IMR-90 (cell line): ENCODE data around the gene FBXO4. TPM values are rescaled to one million over a fixed set of nuclear protein-coding genes. Genes with fewer than 3 reads are reported as not detected.

ENCODE experiments used
- ATAC-seq: fragments of 200-7000 bp; cut with Tn5 transposase; 2 replicates; pipeline ENCODE4 v1.9.1; 2020; ENCODE audit warnings: low read depth, mild to moderate bottlenecking, moderate library complexity
- BruUV-seq: library from RNA; stranded (reverse); fragments of 400-500 nt; replicated peaks from 2 replicates; lab custom pipeline; 2021; lab: Mats Ljungman, UMichigan
- CTCF ChIA-PET: fragments of 300-600 bp; formaldehyde crosslinking; extraction: SDS; loops from one replicate; lab custom pipeline; 2021; ENCODE audit warnings: antibody characterized with exemption; lab: Yijun Ruan, JAX
- POLR2A ChIA-PET: fragments of 300-600 bp; sonication (Branson Sonifier 250); formaldehyde crosslinking; loops from one replicate; lab custom pipeline; 2022; ENCODE audit warnings: antibody characterized with exemption; ENCODE audit not compliant: unreplicated experiment; lab: Charles Lee
- DNase-seq: peaks from one replicate; pipeline ENCODE4 v3.0.0; 2013
- H2AFZ ChIP-seq: replicated peaks from 2 replicates; pipeline ENCODE3; 2013; ENCODE audit warnings: low read length, mild to moderate bottlenecking; ENCODE audit not compliant: poor library complexity
- H2AK5ac ChIP-seq: 2 replicates; pipeline ENCODE4 v1.6.1; 2013; ENCODE audit warnings: low read depth, low read length, inconsistent platforms
- H2AK9ac ChIP-seq: replicated peaks from 2 replicates; pipeline ENCODE3; 2013; ENCODE audit warnings: mild to moderate bottlenecking, low read depth, low read length, moderate library complexity; ENCODE audit not compliant: poor library complexity
- H2BK120ac ChIP-seq: 2 replicates; pipeline ENCODE4 v1.6.1; 2013; ENCODE audit warnings: low read depth, low read length, inconsistent platforms
- H2BK15ac ChIP-seq: 3 replicates; pipeline ENCODE4 v1.6.1; 2013; ENCODE audit warnings: low read depth, low read length, inconsistent platforms
- H2BK20ac ChIP-seq: 2 replicates; pipeline ENCODE4 v1.6.1; 2013; ENCODE audit warnings: low read depth, mild to moderate bottlenecking, inconsistent platforms, low read length, moderate library complexity
- H2BK5ac ChIP-seq: 2 replicates; pipeline ENCODE4 v1.6.1; 2013; ENCODE audit warnings: mild to moderate bottlenecking, low read depth, low read length, inconsistent platforms; ENCODE audit not compliant: poor library complexity, severe bottlenecking
- H3K14ac ChIP-seq: replicated peaks from 2 replicates; pipeline ENCODE4 v1.6.1; 2013; ENCODE audit warnings: low read depth, low read length, inconsistent platforms
- H3K18ac ChIP-seq: 2 replicates; pipeline ENCODE4 v1.6.1; 2013; ENCODE audit warnings: low read depth, low read length, control low read depth
- H3K23ac ChIP-seq: 2 replicates; pipeline ENCODE4 v1.6.1; 2013; ENCODE audit warnings: low read depth, low read length, inconsistent platforms
- H3K27ac ChIP-seq: 2 replicates; pipeline ENCODE4 v1.5.1; 2013; ENCODE audit warnings: mild to moderate bottlenecking, control low read depth, low read length; ENCODE audit not compliant: insufficient read depth
- H3K27me3 ChIP-seq: 2 replicates; pipeline ENCODE4 v1.6.1; 2013; ENCODE audit warnings: low read length; ENCODE audit not compliant: control insufficient read depth, insufficient read depth
- H3K36me3 ChIP-seq: 2 replicates; pipeline ENCODE4 v1.6.1; 2013; ENCODE audit warnings: low read length, mixed read lengths; ENCODE audit not compliant: control insufficient read depth, insufficient read depth
- H3K4ac ChIP-seq: 2 replicates; pipeline ENCODE4 v1.6.1; 2013; ENCODE audit warnings: low read depth, low read length, inconsistent platforms
- H3K4me1 ChIP-seq: 2 replicates; pipeline ENCODE4 v1.6.1; 2013; ENCODE audit warnings: low read length, mixed read lengths; ENCODE audit not compliant: control insufficient read depth, insufficient read depth
- H3K4me2 ChIP-seq: 2 replicates; pipeline ENCODE4 v1.6.1; 2013; ENCODE audit warnings: low read depth, mild to moderate bottlenecking, control low read depth, low read length, moderate library complexity
- H3K4me3 ChIP-seq: 2 replicates; pipeline ENCODE4 v1.5.1; 2013; ENCODE audit warnings: low read depth, mild to moderate bottlenecking, control low read depth, low read length, moderate library complexity; ENCODE audit not compliant: insufficient read depth
- H3K56ac ChIP-seq: 2 replicates; pipeline ENCODE4 v1.6.1; 2013; ENCODE audit warnings: low read length, inconsistent platforms; ENCODE audit not compliant: insufficient read depth; ENCODE audit errors: extremely low read depth
- H3K79me1 ChIP-seq, 2 experiments: 2 replicates each; pipeline ENCODE4 v1.6.1; 2013; ENCODE audit warnings: low read length in 2 of 2, inconsistent platforms in 1 of 2, low read depth in 1 of 2
- H3K9ac ChIP-seq: 2 replicates; pipeline ENCODE4 v1.6.1; 2013; ENCODE audit warnings: low read depth, low read length, control low read depth
- H3K9me1 ChIP-seq: 2 replicates; pipeline ENCODE4 v1.6.1; 2013; ENCODE audit warnings: low read length, inconsistent platforms; ENCODE audit not compliant: insufficient read depth
- H3K9me3 ChIP-seq: 2 replicates; pipeline ENCODE4 v1.6.1; 2013; ENCODE audit warnings: low read length; ENCODE audit not compliant: control insufficient read depth, insufficient read depth
- H4K20me1 ChIP-seq: 2 replicates; pipeline ENCODE4 v1.6.1; 2013; ENCODE audit warnings: low read length, inconsistent platforms; ENCODE audit not compliant: insufficient read depth
- H4K5ac ChIP-seq: 2 replicates; pipeline ENCODE4 v1.6.1; 2013; ENCODE audit warnings: mild to moderate bottlenecking, low read depth, low read length, control low read depth
- H4K8ac ChIP-seq, 2 experiments: 2 replicates each; pipeline ENCODE4 v1.6.1; 2013; ENCODE audit warnings: low read depth in 2 of 2, low read length in 2 of 2, control low read depth in 1 of 2, inconsistent platforms in 1 of 2
- H4K91ac ChIP-seq: 2 replicates; pipeline ENCODE4 v1.6.1; 2013; ENCODE audit warnings: low read depth, low read length, inconsistent platforms; ENCODE audit not compliant: insufficient read depth
- BHLHE40 ChIP-seq: fragments of 150-350 bp; IDR thresholded peaks from 2 replicates; pipeline ENCODE4 v1.6.1; 2016; ENCODE audit warnings: mild to moderate bottlenecking, low read depth, low read length
- CEBPB ChIP-seq: IDR thresholded peaks from 2 replicates; pipeline ENCODE4 v1.6.1; 2012; ENCODE audit warnings: low read depth, low read length, improper control_type of control experiment
- CHD1 ChIP-seq: IDR thresholded peaks from 2 replicates; pipeline ENCODE4 v1.6.1; 2012; ENCODE audit warnings: low read depth, low read length, improper control_type of control experiment
- ELK1 ChIP-seq: fragments of 150-350 bp; IDR thresholded peaks from 2 replicates; pipeline ENCODE4 v1.6.1; 2016; ENCODE audit warnings: low read depth, mild to moderate bottlenecking, low read length, moderate library complexity, borderline replicate concordance
- FOS ChIP-seq: fragments of 150-350 bp; IDR thresholded peaks from 2 replicates; pipeline ENCODE4 v1.6.1; 2016; ENCODE audit warnings: low read depth, low read length
- MAFK ChIP-seq: IDR thresholded peaks from 2 replicates; pipeline ENCODE4 v1.6.1; 2012; ENCODE audit warnings: low read depth, low read length, improper control_type of control experiment
- MAZ ChIP-seq: IDR thresholded peaks from 2 replicates; pipeline ENCODE4 v1.6.1; 2012; ENCODE audit warnings: low read depth, mild to moderate bottlenecking, low read length, improper control_type of control experiment, moderate library complexity, borderline replicate concordance
- NFE2L2 ChIP-seq: fragments of 150-350 bp; IDR thresholded peaks from 2 replicates; pipeline ENCODE4 v1.6.1; 2016; ENCODE audit warnings: low read depth, mild to moderate bottlenecking, low read length
- POLR2A ChIP-seq: IDR thresholded peaks from 2 replicates; pipeline ENCODE4 v1.6.1; 2012; ENCODE audit warnings: mild to moderate bottlenecking, low read depth, low read length
- RAD21 ChIP-seq: IDR thresholded peaks from 2 replicates; pipeline ENCODE4 v1.6.1; 2012; ENCODE audit warnings: low read length, improper control_type of control experiment
- RFX5 ChIP-seq: IDR thresholded peaks from 2 replicates; pipeline ENCODE4 v1.8.0; 2012; ENCODE audit warnings: low read depth, mild to moderate bottlenecking, low read length, moderate library complexity
- SMC3 ChIP-seq: fragments of 150-350 bp; IDR thresholded peaks from 2 replicates; pipeline ENCODE4 v1.6.1; 2016; ENCODE audit warnings: low read depth, mild to moderate bottlenecking, antibody characterized with exemption, low read length, moderate library complexity
- WGBS, 2 experiments: methylation state at CpG; one replicate each; pipeline versions ENCODE4 v1.1.5 to v1.1.7; 2013; ENCODE audit warnings: missing lambda C conversion rate in 2 of 2; ENCODE audit not compliant: insufficient read length in 1 of 2; ENCODE audit errors: extremely low coverage in 2 of 2; 5-methylcytosine and 5-hydroxymethylcytosine counted together
- dilution Hi-C: fragments of 300-500 bp; cut with HindIII; formaldehyde crosslinking; loops from one replicate; pipeline ENCODE4 v1.14.3; 2018; ENCODE audit warnings: low sequenced_read_pairs; ENCODE audit not compliant: unreplicated experiment
- in situ Hi-C: fragments of 300-500 bp; cut with MboI; formaldehyde crosslinking; loops from 3 replicates; pipeline ENCODE4 v1.14.3; 2019; ENCODE audit warnings: low sequenced_read_pairs, inconsistent platforms, mixed read lengths
- intact Hi-C: fragments of 100-400 bp; cut with micrococcal nuclease; formaldehyde crosslinking; loops from 2 replicates; pipeline ENCODE4 v1.10.0; 2022
- polyA plus RNA-seq, 3 experiments: library from polyadenylated mRNA; depleted of rRNA; stranded (reverse); fragments of >200 nt; gene quantifications; 2 replicates each; pipeline ENCODE4 v1.2.3, GENCODE V29; 2012; ENCODE audit warnings: low replicate concordance in 1 of 3
- total RNA-seq: library from RNA; depleted of rRNA; stranded (reverse); fragments of >200 nt; gene quantifications from 2 replicates; pipeline ENCODE4 v1.2.3, GENCODE V29; 2012
- TF ChIP-seq, protein P1 (sequence below): conservative IDR thresholded peaks from 2 replicates; pipeline ENCODE4 v1.5.1; 2012; ENCODE audit warnings: mild to moderate bottlenecking, low read depth, low read length, improper control_type of control experiment
- TF ChIP-seq, protein P2 (sequence below): fragments of 150-350 bp; IDR thresholded peaks from 2 replicates; pipeline ENCODE4 v1.6.1; 2017; ENCODE audit warnings: mild to moderate bottlenecking, antibody characterized with exemption, low read length, low read depth

Gene FBXO4
- total and polyA plus RNA-seq, 2 of the 4 experiments (the other 2 are of a cell fraction) = 3.5 to 4.1 TPM

DNA sequence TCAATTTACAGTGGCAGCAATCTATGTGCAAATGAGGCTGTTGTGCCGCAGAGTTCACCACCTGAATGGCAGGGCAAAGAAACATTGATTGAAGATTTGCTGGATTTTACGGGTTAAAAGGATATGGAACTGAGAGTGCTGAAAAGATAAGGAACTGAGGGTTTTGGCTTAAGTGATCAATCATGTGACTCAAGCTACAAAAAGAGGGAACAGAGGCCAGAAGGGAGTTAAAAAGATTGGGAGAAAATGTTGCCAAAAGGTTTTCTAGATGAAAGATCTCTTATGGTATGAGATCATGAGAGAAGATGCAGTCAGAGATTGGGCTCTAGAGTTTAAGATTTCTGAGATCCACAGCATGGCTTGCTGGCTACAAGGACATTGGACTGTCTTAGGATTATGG, 28.9 kb upstream of the FBXO4 start:
- Histone ChIP-seq H3K9me1 (no peaks in the 10 kb centered on the region), H2AK9ac (no peak overlapping the region), H4K91ac (no peak overlapping the region), H2BK15ac (no peak overlapping the region), H3K27me3 (peaks cover 8% of the 10 kb centered on the region), H3K9ac (no peak overlapping the region), H3K4ac (no peak overlapping the region), H3K56ac (no peak overlapping the region), H2AK5ac (no peak overlapping the region), H4K8ac (no peak overlapping the region), H2BK120ac (no peak overlapping the region), H3K27ac (no peak overlapping the region), H4K20me1 (no peaks in the 10 kb centered on the region), H3K4me1 (no peaks in the 10 kb centered on the region), H3K36me3 (no peaks in the 10 kb centered on the region), H2BK5ac (no peak overlapping the region), H3K4me2 (no peak overlapping the region), H2BK20ac (no peak overlapping the region), H3K23ac (no peak overlapping the region), H3K14ac (no peak overlapping the region), H3K18ac (no peak overlapping the region), H2AFZ (no peak overlapping the region), H3K79me1 (no peaks in the 10 kb centered on the region), H3K4me3 (no peak overlapping the region), H4K5ac (no peak overlapping the region), H3K9me3 (no peaks in the 10 kb centered on the region)
- DNase-seq (no peak), ATAC-seq (no peak)
- no TSS peak for BruUV-seq
- POLR2A ChIA-PET = no interaction called here
- CTCF ChIA-PET = no interaction called here
- WGBS, 2 experiments = 13% methylated on average over 2 of the region's 2 CpGs; no CpG with 5 or more reads in 1 of the 2 experiments
- dilution Hi-C loops = no loop called here
- intact Hi-C loops = no loop called here
- in situ Hi-C loops = no loop called here
- TF ChIP-seq CHD1 (no peak), RFX5 (no peak), ELK1 (no peak), RAD21 (no peak), SMC3 (no peak), MAZ (no peak), BHLHE40 (no peak), FOS (no peak), NFE2L2 (no peak), CEBPB (no peak), POLR2A (no peak), MAFK (no peak)
- TF ChIP-seq, protein P1, sequence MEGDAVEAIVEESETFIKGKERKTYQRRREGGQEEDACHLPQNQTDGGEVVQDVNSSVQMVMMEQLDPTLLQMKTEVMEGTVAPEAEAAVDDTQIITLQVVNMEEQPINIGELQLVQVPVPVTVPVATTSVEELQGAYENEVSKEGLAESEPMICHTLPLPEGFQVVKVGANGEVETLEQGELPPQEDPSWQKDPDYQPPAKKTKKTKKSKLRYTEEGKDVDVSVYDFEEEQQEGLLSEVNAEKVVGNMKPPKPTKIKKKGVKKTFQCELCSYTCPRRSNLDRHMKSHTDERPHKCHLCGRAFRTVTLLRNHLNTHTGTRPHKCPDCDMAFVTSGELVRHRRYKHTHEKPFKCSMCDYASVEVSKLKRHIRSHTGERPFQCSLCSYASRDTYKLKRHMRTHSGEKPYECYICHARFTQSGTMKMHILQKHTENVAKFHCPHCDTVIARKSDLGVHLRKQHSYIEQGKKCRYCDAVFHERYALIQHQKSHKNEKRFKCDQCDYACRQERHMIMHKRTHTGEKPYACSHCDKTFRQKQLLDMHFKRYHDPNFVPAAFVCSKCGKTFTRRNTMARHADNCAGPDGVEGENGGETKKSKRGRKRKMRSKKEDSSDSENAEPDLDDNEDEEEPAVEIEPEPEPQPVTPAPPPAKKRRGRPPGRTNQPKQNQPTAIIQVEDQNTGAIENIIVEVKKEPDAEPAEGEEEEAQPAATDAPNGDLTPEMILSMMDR = no peak
- TF ChIP-seq, protein P2, sequence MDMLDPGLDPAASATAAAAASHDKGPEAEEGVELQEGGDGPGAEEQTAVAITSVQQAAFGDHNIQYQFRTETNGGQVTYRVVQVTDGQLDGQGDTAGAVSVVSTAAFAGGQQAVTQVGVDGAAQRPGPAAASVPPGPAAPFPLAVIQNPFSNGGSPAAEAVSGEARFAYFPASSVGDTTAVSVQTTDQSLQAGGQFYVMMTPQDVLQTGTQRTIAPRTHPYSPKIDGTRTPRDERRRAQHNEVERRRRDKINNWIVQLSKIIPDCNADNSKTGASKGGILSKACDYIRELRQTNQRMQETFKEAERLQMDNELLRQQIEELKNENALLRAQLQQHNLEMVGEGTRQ = no peak
